Large intestine (tissue), 3 donors: ENCODE results near the gene NR1H2. TPM values are rescaled to one million over a fixed set of nuclear protein-coding genes. Genes with fewer than 3 reads are reported as not detected.
A peak's percentile ranks its signal among the peaks of the same experiment; 100 is the strongest.

ENCODE experiments used
- DNase-seq, 2 donors: peaks; one replicate each; pipeline versions ENCODE4 v3.0.0 to v3.0.0-alpha.2; 2013
- H3K27ac ChIP-seq: one replicate; pipeline ENCODE4 v1.5.1; 2013; ENCODE audit warnings: low read length
- H3K27me3 ChIP-seq: 2 replicates; pipeline ENCODE4 v1.6.1; 2013; ENCODE audit warnings: low read length; ENCODE audit not compliant: control insufficient read depth, insufficient read depth
- H3K36me3 ChIP-seq: 2 replicates; pipeline ENCODE4 v1.6.1; 2013; ENCODE audit warnings: low read length; ENCODE audit not compliant: control insufficient read depth, insufficient read depth
- H3K4me1 ChIP-seq: one replicate; pipeline ENCODE4 v1.6.1; 2013; ENCODE audit warnings: low read length; ENCODE audit not compliant: control insufficient read depth, insufficient read depth
- H3K4me3 ChIP-seq: one replicate; pipeline ENCODE4 v1.5.1; 2013; ENCODE audit warnings: low read length
- H3K9me3 ChIP-seq: one replicate; pipeline ENCODE4 v1.6.1; 2013; ENCODE audit warnings: mild to moderate bottlenecking, low read depth, low read length, moderate library complexity; ENCODE audit not compliant: control insufficient read depth
- WGBS: methylation state at CpG from one replicate; pipeline ENCODE4 v1.1.5; 2013; ENCODE audit warnings: low lambda C conversion rate; ENCODE audit not compliant: insufficient coverage; 5-methylcytosine and 5-hydroxymethylcytosine counted together
- polyA plus RNA-seq: library from polyadenylated mRNA; unstranded; fragments of 120-200 nt; gene quantifications from one replicate; pipeline ENCODE4 v1.2.1, GENCODE V29; 2013

NR1H2 gene
- polyA plus RNA-seq, 1 donor: 34.2 TPM

DNA sequence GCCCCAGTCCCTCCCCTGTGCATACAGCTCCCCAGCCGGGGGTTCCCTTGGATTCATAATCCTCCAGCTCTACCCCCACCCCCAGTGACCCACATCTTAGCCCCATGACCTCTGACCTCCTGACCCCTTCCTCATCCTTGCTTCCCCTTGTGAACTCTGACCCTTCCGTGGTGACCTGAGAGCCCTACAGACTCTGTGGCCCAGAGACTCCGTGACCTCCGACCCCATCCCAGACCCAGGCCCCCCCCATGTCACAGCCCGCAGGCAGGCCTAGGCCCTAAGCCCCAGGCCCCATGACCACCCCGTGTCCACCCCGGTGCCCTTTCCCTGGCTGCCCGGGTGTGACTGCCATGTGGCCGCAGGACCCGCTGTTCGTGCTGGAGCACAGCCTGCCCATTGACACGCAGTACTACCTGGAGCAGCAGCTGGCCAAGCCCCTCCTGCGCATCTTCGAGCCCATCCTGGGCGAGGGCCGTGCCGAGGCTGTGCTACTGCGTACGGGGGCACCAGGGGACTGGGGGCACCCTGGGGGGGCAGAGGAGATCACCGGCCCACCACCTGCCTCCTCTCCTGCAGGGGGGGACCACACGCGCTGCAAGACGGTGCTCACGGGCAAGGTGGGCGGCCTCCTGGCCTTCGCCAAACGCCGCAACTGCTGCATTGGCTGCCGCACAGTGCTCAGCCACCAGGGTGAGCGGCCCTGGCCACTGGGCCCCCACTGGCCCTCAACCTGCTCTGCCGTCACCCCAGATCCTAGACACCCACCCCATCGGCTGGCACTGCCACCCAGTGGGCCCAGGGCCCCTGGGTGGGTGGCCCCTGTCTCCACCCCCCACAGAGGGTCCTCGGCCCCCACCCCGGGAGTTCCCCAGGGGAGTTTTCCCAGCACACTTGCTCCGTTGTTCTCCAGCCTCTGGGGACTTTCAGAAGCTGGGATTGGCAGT, 40.0 kb downstream of the NR1H2 start:
- Histone ChIP-seq H3K9me3 (peaks cover 5% of the 10 kb centered on the region), H3K27ac (no peak overlapping the region), H3K4me1 (peaks cover 9% of the 10 kb centered on the region), H3K27me3 (peaks cover 24% of the 10 kb centered on the region), H3K36me3 (peaks cover 4% of the 10 kb centered on the region), H3K4me3 (no peak overlapping the region)
- no peak for DNase-seq
- 80% methylated on average over 2 of the region's 35 CpGs for WGBS

DNA sequence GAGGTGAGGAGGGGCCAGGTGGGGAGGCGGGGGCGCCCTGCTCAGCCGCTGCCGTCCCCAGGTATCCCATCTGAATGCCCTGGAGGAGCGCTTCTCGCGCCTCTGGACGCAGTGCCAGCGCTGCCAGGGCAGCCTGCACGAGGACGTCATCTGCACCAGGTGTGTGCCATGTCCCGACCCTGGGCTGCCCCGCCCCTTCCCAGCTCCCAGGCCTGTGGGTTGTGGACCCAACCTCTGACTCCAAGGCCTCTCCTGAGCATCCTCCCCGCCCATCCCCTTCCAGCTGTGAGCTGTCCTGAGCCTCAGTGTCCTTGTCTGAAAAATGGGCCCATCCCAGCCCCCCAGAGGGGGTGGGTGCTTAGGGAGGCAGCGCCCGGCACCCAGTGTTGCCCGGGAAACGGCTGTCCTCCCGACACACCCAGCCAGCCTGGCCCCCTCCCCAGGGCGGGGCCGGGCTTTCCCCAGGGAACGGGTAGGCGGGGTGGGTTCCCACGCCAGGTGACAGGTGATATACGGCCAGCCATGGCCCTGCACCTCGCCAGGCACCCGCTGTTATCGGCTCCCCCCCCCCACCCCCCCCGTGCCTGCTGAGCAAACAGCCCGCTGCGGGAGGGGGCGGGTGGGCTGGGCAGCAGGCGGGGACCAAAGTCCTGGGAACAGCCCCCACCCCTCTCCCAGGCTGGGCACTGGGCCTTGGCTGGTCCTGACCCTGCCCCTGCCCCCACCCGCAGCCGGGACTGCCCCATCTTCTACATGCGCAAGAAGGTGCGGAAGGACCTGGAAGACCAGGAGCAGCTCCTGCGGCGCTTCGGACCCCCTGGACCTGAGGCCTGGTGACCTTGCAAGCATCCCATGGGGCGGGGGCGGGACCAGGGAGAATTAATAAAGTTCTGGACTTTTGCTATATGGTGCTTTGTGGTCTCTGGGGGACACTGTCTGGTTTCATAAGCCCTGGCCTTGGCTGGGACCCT, 41.1 kb downstream of the NR1H2 start:
- DNase-seq: peak in 1 of 2 donors; percentile 46
- H3K27ac ChIP-seq: no peak overlapping the region
- peaks cover 5% of the 10 kb centered on the region for H3K9me3 ChIP-seq
- no peak overlapping the region for H3K4me3 ChIP-seq
- no CpG with 5 or more reads among the region's 42 CpGs for WGBS
- peaks cover 4% of the 10 kb centered on the region for H3K36me3 ChIP-seq
- peaks cover 24% of the 10 kb centered on the region for H3K27me3 ChIP-seq
- H3K4me1 ChIP-seq: peaks cover 8% of the 10 kb centered on the region

DNA sequence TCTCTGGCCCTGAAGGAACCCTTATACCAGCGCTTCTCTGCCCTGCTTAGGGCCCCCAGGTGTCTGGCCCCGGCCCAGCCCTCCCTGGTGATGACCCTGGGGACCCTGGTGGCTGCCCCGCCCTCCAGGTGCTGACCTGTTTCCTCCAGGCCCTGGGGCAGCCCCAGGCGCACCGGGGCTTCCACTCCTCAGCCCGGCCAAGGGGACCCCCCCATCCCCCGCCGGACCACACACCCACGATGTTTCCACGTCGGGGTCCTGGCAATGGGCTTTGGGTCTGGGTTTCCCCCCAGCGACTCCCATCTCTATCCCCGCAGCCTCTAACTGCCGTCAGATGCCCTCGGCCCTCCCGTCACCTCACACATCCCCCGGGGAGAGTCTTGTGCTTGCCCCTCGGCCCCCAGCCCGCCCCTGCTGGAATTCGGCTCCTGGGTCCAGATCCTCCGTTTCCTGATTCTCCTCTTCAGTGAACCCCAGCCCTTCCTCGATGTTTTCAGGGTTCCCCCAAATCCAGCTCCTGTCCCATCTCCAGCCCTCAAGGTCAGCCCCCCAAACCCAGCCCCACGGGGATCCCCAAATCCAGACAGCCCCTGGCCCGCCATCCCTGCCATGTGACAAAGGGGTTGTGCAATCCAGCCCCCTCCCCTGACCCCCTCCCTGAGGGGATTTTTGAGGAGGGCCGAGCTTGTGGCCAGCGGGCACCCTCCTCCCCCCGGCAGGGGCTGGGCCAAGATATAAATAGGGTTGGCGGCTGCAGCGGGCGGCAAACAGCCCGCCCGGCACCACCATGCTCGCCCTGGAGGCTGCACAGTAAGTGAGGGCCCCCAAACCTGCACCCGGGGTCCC, 42.1 kb downstream of the NR1H2 start, which contains the start of gene SPIB:
Gene SPIB, plus strand, starts transcription at position 763 of the 846 bp plus-strand sequence. Its CDS starts 25 bp downstream, at position 788.
- no peak for DNase-seq
- Histone ChIP-seq H3K36me3 (peaks cover 3% of the 10 kb centered on the region), H3K4me3 (no peak within 1 kb of the TSS), H3K9me3 (peaks cover 5% of the 10 kb centered on the region), H3K27ac (no peak within 1 kb of the TSS), H3K27me3 (peaks cover 24% of the 10 kb centered on the region), H3K4me1 (peaks cover 8% of the 10 kb centered on the region)
- 20% methylated on average over 1 of the region's 34 CpGs for WGBS

DNA sequence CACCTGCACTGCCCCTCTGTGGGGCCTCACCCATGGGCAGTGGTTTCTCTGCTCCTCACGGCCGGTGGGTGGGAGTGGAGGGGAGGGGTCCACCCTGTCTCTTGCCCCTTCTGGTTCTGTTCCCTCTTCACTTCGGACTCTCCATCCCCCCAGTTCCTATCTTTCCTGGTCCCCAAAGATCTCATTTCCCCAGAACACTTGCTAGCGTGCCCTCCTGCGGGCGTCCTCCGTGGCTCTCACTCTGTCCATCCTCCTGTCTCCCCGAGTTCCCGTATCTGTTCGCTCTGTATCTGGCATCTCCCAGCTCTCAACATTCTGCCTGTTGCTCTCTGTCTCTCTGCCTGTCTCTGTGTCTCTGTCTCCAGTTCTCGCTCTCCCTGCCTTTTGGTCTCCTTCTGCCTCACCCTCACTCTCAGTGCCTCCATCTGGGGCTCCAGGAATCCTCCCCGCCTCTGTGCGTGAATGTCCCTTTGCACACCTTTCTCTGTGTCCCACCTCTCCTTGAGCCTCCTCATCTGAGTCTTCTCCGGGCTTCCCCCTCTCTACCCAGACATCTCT, 42.8 kb downstream of the NR1H2 start:
- Histone ChIP-seq H3K36me3 (no peaks in the 10 kb centered on the region), H3K4me1 (peaks cover 8% of the 10 kb centered on the region), H3K4me3 (no peak overlapping the region), H3K27me3 (peaks cover 24% of the 10 kb centered on the region), H3K9me3 (peaks cover 5% of the 10 kb centered on the region), H3K27ac (no peak overlapping the region)
- DNase-seq: no peak
- 10% methylated on average over 8 of the region's 14 CpGs for WGBS

DNA sequence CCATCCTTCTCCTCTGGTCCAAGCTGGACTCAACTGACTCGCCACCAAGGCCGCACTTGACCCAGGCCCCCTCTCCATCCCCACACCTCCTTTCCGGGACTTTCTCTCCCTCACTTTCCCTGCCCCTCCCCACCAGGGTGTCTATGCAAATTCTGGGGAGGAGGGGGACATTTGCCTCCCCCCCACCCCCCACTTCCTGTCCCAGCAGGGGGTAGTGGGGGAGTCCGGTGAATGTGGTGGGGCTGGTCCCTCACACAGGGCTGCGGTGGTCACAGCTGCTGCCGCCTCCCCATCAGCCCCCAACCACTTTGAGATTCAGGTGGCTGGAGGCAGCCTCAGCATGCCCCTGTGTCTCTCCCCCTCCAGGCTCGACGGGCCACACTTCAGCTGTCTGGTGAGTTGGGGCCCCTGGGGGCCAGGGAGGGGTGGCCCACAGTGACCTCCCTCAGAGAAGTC, 43.4 kb downstream of the NR1H2 start:
- DNase-seq: no peak
- Histone ChIP-seq H3K9me3 (peaks cover 5% of the 10 kb centered on the region), H3K4me1 (peaks cover 6% of the 10 kb centered on the region), H3K36me3 (no peaks in the 10 kb centered on the region), H3K27ac (no peak overlapping the region), H3K4me3 (no peak overlapping the region), H3K27me3 (peaks cover 24% of the 10 kb centered on the region)
- no CpG with 5 or more reads among the region's 8 CpGs for WGBS

DNA sequence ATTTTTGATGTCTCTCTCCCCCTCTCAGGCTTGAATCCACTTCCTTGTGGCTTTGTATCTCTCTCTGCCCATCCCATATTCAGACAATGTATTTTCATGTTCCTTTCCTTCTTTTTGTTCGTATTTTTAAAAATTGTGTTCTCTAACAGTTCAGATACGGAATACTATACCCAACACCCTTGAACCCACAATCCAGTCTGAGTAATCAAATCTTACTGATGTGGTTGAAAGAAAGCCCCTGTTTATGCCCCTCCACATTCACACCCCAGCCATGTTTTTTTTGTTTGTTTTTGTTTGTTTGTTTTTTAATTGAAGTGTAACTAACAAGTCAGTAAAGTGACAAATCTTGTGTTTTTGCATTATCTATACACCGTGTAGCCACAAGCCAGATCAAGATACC, 43.9 kb downstream of the NR1H2 start:
- 9% methylated on average over 1 of the region's 3 CpGs for WGBS
- no peak overlapping the region for H3K4me3 ChIP-seq
- H3K4me1 ChIP-seq: peaks cover 5% of the 10 kb centered on the region
- H3K36me3 ChIP-seq: no peaks in the 10 kb centered on the region
- no peak overlapping the region for H3K27ac ChIP-seq
- peaks cover 24% of the 10 kb centered on the region for H3K27me3 ChIP-seq
- no peak for DNase-seq
- H3K9me3 ChIP-seq: peaks cover 5% of the 10 kb centered on the region

DNA sequence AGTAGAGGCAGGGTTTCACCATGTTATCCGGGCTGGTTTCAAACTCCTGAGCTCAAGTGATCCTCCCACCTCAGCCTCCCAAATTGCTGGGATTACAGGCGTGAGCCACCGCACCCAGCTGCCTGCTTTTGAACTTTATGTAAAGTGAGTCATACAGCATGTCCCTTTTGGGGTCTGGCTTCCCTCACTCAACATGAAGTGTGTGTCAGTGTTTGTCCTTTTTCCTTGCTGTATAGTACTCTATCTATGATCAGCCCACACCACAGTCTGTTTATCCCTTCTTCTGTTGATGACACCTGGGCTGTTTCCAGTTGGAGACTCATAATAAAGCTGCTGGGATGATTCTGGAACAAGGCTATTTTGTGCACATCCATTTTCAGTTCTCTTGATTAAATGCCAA, 44.6 kb downstream of the NR1H2 start:
- Histone ChIP-seq H3K36me3 (no peaks in the 10 kb centered on the region), H3K4me1 (peaks cover 5% of the 10 kb centered on the region), H3K27ac (no peak overlapping the region), H3K4me3 (no peak overlapping the region), H3K9me3 (peaks cover 5% of the 10 kb centered on the region), H3K27me3 (peaks cover 24% of the 10 kb centered on the region)
- DNase-seq: no peak
- WGBS: no CpG with 5 or more reads among the region's 3 CpGs

DNA sequence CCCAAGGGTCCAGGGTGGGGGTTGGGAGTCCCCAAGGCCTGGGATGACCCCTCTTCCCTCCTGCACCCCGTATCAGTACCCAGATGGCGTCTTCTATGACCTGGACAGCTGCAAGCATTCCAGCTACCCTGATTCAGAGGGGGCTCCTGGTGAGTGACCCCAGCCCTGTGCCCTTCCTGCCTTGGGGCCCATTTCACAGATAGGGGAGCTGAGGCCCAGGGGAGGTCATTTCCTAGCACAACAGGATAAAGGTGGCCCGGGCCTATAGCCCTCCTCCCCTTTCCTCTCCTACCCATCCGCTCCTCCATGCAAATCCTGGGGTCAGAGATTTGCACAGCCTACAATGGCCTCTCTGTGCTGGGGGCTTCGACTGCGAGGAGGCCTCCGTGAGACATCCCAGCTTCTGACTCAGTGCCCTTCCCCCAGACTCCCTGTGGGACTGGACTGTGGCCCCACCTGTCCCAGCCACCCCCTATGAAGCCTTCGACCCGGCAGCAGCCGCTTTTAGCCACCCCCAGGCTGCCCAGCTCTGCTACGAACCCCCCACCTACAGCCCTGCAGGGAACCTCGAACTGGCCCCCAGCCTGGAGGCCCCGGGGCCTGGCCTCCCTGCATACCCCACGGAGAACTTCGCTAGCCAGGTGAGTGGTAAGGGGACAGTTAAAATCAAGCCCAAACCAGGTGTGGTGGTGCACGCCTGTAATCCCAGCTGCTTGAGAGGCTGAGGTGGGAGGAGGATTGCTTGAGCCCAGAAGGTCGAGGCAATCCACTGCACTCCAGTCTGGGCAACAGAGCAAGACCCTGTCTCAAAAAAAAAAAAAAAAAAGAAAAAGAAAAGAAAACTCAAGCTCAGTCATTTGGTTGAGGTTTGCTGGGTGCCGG, 46.4 kb downstream of the NR1H2 start:
- no peak for DNase-seq
- Histone ChIP-seq H3K27ac (no peak overlapping the region), H3K9me3 (no peaks in the 10 kb centered on the region), H3K36me3 (no peaks in the 10 kb centered on the region), H3K4me3 (no peak overlapping the region), H3K4me1 (no peaks in the 10 kb centered on the region), H3K27me3 (peaks cover 24% of the 10 kb centered on the region)
- no CpG with 5 or more reads among the region's 18 CpGs for WGBS
